ENCODE measurements around the gene ARHGEF26.

The ARHGEF26 gene

GRCh38 chr3:154119951-154120350, 1.2 kb upstream of the ARHGEF26 start:
- no peak for DNase-seq (ENCODE audit: low spot score)

GRCh38 chr3:154121701-154122551, 736 bp downstream of the ARHGEF26 start:
- DNase-seq (ENCODE audit: low spot score) = no peak

- no peak for DNase-seq (ENCODE audit: low spot score)
Measured at GRCh38 chr3:154122552-154122911, 1.3 kb downstream of the ARHGEF26 start.

- no peak for DNase-seq (ENCODE audit: low spot score)
Measured at GRCh38 chr3:154122912-154123559, 1.8 kb downstream of the ARHGEF26 start.

- DNase-seq (ENCODE audit: low spot score) = no peak
Measured at GRCh38 chr3:154123906-154124305, 2.7 kb downstream of the ARHGEF26 start.

- no peak for DNase-seq (ENCODE audit: low spot score)
Measured at GRCh38 chr3:154125378-154126030, 4.3 kb downstream of the ARHGEF26 start.

- DNase-seq (ENCODE audit: low spot score) = no peak
Measured at GRCh38 chr3:154126651-154127050, 5.5 kb downstream of the ARHGEF26 start.

- no peak for DNase-seq (ENCODE audit: low spot score)
Measured at GRCh38 chr3:154129625-154130024, 8.4 kb downstream of the ARHGEF26 start.

- DNase-seq (ENCODE audit: low spot score) = no peak
Measured at GRCh38 chr3:154130540-154130939, 9.3 kb downstream of the ARHGEF26 start.

- no peak for DNase-seq (ENCODE audit: low spot score)
Measured at GRCh38 chr3:154131830-154132229, 10.6 kb downstream of the ARHGEF26 start.

GRCh38 chr3:154132777-154133375, 11.7 kb downstream of the ARHGEF26 start:
- DNase-seq (ENCODE audit: low spot score) = no peak

- DNase-seq (ENCODE audit: low spot score) = no peak
Measured at GRCh38 chr3:154135511-154136173, 14.5 kb downstream of the ARHGEF26 start.

- DNase-seq (ENCODE audit: low spot score) = no peak
Measured at GRCh38 chr3:154137036-154137435, 15.8 kb downstream of the ARHGEF26 start.

GRCh38 chr3:154139996-154140436, 18.8 kb downstream of the ARHGEF26 start:
- DNase-seq (ENCODE audit: low spot score) = no peak

GRCh38 chr3:154142608-154143007, 21.4 kb downstream of the ARHGEF26 start:
- DNase-seq (ENCODE audit: low spot score) = no peak

- DNase-seq (ENCODE audit: low spot score) = no peak
Measured at GRCh38 chr3:154143873-154144272, 22.7 kb downstream of the ARHGEF26 start.

- DNase-seq (ENCODE audit: low spot score) = no peak
Measured at GRCh38 chr3:154144825-154145465, 23.8 kb downstream of the ARHGEF26 start.

GRCh38 chr3:154148541-154148940, 27.4 kb downstream of the ARHGEF26 start:
- DNase-seq (ENCODE audit: low spot score) = no peak

GRCh38 chr3:154149286-154149685, 28.1 kb downstream of the ARHGEF26 start:
- no peak for DNase-seq (ENCODE audit: low spot score)

- no peak for DNase-seq (ENCODE audit: low spot score)
Measured at GRCh38 chr3:154151969-154152368, 30.8 kb downstream of the ARHGEF26 start.

- no peak for DNase-seq (ENCODE audit: low spot score)
Measured at GRCh38 chr3:154152741-154153140, 31.6 kb downstream of the ARHGEF26 start.
